ENCODE data around the gene NSMCE4A. TPM values are rescaled to one million over a fixed set of nuclear protein-coding genes. Genes with fewer than 3 reads are reported as not detected.
"Not testable (repeated sequence)": the region's sequence is repeated elsewhere in the genome, so short reads cannot be mapped to it uniquely, and the experiment has no call there.

Gene NSMCE4A
- total and polyA plus RNA-seq, 9 of the 15 experiments (the other 6 are each of a cell fraction or from before 2014, with no cell fraction given): 8.4 to 88.5 (median 46.4) TPM

- H3K9me3 ChIP-seq (replicated peaks; ENCODE audit: control insufficient read depth, insufficient read depth, low read depth, low read length); POLR2A ChIA-PET; ATAC-seq; CTCF ChIA-PET (ENCODE audit: low intra/inter-chr PET ratio); H3K4me3 ChIP-seq; H3K9me1 ChIP-seq (ENCODE audit: control insufficient read depth, insufficient read depth, low read length); DNase-seq (ENCODE audit: extremely low read depth in 1 of 4, low spot score in 3 of 4); FAIRE-seq; H4K20me1 ChIP-seq (replicated peaks; ENCODE audit: control insufficient read depth, insufficient read depth, low read length); H3K4me1 ChIP-seq (replicated peaks in 1 of 2; ENCODE audit: control insufficient read depth in 2 of 2, insufficient read depth in 2 of 2, low read length in 2 of 2); intact Hi-C loops (cut with micrococcal nuclease); H3K4me2 ChIP-seq (ENCODE audit: insufficient read depth, low read length); H3K9ac ChIP-seq (ENCODE audit: insufficient read depth in 1 of 2, low read depth in 2 of 2, low read length in 2 of 2); H3K27me3 ChIP-seq (ENCODE audit: control insufficient read depth in 2 of 2, insufficient read depth in 2 of 2, low read length in 2 of 2); BruUV-seq (replicated peaks); H2AFZ ChIP-seq (ENCODE audit: low read depth, low read length); in situ Hi-C loops (cut with MboI); H3K27ac ChIP-seq (ENCODE audit: extremely low read depth, low read depth, low read length): not testable (repeated sequence)
- Histone ChIP-seq H3K79me2 (ENCODE audit: control insufficient read depth, insufficient read depth, low read length) (peaks cover 11% of the 10 kb centered on the region), H3K36me3 (ENCODE audit: control insufficient read depth, insufficient read depth, low read length) (peaks cover 48% of the 10 kb centered on the region; the same call in 2 of the 3 replicates)
- 100% methylated on average over 5 of the region's 8 CpGs for WGBS (ENCODE audit: insufficient coverage, low coverage, missing lambda C conversion rate)
Observed at GRCh38 chr10:121969086-121969485, 5.9 kb downstream of the NSMCE4A start.

GRCh38 chr10:121965996-121966395, 9.0 kb downstream of the NSMCE4A start:
- no peak overlapping the region for H3K27ac ChIP-seq (ENCODE audit: extremely low read depth, low read depth, low read length)
- ChIA-PET POLR2A (interaction anchor here (1.4 kb wide), 1 partner anchor 14 kb away, joined by 5 read pairs; no protein-coding TSS in a partner anchor), CTCF (ENCODE audit: low intra/inter-chr PET ratio) (no interaction called here)
- no peaks in the 10 kb centered on the region for H3K79me2 ChIP-seq (ENCODE audit: control insufficient read depth, insufficient read depth, low read length)
- no peak overlapping the region for H3K9ac ChIP-seq (ENCODE audit: insufficient read depth in 1 of 2, low read depth in 2 of 2, low read length in 2 of 2)
- WGBS (ENCODE audit: insufficient coverage, low coverage, missing lambda C conversion rate): 96% methylated on average over 3 of the region's 3 CpGs
- FAIRE-seq: no peak
- no peak for ATAC-seq
- H2AFZ ChIP-seq (ENCODE audit: low read depth, low read length): no peak overlapping the region
- no peaks in the 10 kb centered on the region for H3K9me1 ChIP-seq (ENCODE audit: control insufficient read depth, insufficient read depth, low read length)
- peaks cover 41% of the 10 kb centered on the region; the same call in 2 of the 3 replicates for H3K36me3 ChIP-seq (ENCODE audit: control insufficient read depth, insufficient read depth, low read length)
- H4K20me1 ChIP-seq (replicated peaks; ENCODE audit: control insufficient read depth, insufficient read depth, low read length): no peaks in the 10 kb centered on the region
- intact Hi-C loops (cut with micrococcal nuclease): no loop called here
- no peaks in the 10 kb centered on the region for H3K9me3 ChIP-seq (replicated peaks; ENCODE audit: control insufficient read depth, insufficient read depth, low read depth, low read length)
- H3K4me1 ChIP-seq (replicated peaks in 1 of 2; ENCODE audit: control insufficient read depth in 2 of 2, insufficient read depth in 2 of 2, low read length in 2 of 2): no peaks in the 10 kb centered on the region
- no peak overlapping the region for H3K4me2 ChIP-seq (ENCODE audit: insufficient read depth, low read length)
- H3K4me3 ChIP-seq: no peak overlapping the region
- in situ Hi-C loops (cut with MboI): no loop called here
- no TSS peak for BruUV-seq (replicated peaks)
- H3K27me3 ChIP-seq (ENCODE audit: control insufficient read depth in 2 of 2, insufficient read depth in 2 of 2, low read length in 2 of 2): no peaks in the 10 kb centered on the region
- DNase-seq (ENCODE audit: extremely low read depth in 1 of 4, low spot score in 3 of 4): no peak
- TF ChIP-seq STAT5B (CRISPR knock-in tag; IDR thresholded peaks at IDR 0.05): no peak
- no peak for TF ChIP-seq ESRRB (CRISPR knock-in tag; IDR thresholded peaks at IDR 0.05; ENCODE audit: borderline replicate concordance)
- no peak for TF ChIP-seq POLR2A (conservative IDR thresholded peaks at IDR 0.05)
- no peak for TF ChIP-seq YBX1 (IDR thresholded peaks at IDR 0.05)
- TF ChIP-seq, protein P1, sequence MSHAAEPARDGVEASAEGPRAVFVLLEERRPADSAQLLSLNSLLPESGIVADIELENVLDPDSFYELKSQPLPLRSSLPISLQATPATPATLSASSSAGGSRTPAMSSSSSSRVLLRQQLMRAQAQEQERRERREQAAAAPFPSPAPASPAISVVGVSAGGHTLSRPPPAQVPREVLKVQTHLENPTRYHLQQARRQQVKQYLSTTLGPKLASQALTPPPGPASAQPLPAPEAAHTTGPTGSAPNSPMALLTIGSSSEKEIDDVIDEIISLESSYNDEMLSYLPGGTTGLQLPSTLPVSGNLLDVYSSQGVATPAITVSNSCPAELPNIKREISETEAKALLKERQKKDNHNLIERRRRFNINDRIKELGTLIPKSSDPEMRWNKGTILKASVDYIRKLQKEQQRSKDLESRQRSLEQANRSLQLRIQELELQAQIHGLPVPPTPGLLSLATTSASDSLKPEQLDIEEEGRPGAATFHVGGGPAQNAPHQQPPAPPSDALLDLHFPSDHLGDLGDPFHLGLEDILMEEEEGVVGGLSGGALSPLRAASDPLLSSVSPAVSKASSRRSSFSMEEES (CRISPR knock-in tag; IDR thresholded peaks at IDR 0.05): no peak
- TF ChIP-seq, protein P2, sequence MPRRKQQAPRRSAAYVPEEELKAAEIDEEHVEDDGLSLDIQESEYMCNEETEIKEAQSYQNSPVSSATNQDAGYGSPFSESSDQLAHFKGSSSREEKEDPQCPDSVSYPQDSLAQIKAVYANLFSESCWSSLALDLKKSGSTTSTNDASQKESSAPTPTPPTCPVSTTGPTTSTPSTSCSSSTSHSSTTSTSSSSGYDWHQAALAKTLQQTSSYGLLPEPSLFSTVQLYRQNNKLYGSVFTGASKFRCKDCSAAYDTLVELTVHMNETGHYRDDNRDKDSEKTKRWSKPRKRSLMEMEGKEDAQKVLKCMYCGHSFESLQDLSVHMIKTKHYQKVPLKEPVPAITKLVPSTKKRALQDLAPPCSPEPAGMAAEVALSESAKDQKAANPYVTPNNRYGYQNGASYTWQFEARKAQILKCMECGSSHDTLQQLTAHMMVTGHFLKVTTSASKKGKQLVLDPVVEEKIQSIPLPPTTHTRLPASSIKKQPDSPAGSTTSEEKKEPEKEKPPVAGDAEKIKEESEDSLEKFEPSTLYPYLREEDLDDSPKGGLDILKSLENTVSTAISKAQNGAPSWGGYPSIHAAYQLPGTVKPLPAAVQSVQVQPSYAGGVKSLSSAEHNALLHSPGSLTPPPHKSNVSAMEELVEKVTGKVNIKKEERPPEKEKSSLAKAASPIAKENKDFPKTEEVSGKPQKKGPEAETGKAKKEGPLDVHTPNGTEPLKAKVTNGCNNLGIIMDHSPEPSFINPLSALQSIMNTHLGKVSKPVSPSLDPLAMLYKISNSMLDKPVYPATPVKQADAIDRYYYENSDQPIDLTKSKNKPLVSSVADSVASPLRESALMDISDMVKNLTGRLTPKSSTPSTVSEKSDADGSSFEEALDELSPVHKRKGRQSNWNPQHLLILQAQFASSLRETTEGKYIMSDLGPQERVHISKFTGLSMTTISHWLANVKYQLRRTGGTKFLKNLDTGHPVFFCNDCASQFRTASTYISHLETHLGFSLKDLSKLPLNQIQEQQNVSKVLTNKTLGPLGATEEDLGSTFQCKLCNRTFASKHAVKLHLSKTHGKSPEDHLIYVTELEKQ (CRISPR knock-in tag; IDR thresholded peaks at IDR 0.05): no peak
- TF ChIP-seq RBBP5 (IDR thresholded peaks at IDR 0.05; ENCODE audit: borderline replicate concordance, insufficient read depth, low read length, poor library complexity, severe bottlenecking): no peak
- TF ChIP-seq, protein P3, sequence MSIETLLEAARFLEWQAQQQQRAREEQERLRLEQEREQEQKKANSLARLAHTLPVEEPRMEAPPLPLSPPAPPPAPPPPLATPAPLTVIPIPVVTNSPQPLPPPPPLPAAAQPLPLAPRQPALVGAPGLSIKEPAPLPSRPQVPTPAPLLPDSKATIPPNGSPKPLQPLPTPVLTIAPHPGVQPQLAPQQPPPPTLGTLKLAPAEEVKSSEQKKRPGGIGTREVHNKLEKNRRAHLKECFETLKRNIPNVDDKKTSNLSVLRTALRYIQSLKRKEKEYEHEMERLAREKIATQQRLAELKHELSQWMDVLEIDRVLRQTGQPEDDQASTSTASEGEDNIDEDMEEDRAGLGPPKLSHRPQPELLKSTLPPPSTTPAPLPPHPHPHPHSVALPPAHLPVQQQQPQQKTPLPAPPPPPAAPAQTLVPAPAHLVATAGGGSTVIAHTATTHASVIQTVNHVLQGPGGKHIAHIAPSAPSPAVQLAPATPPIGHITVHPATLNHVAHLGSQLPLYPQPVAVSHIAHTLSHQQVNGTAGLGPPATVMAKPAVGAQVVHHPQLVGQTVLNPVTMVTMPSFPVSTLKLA (conservative IDR thresholded peaks at IDR 0.05): no peak
- no peak for TF ChIP-seq BRF1 (IDR thresholded peaks at IDR 0.05; ENCODE audit: borderline replicate concordance, extremely low read depth, insufficient read length)

Measured in K562 (cell line).